ENCODE results near the gene PCDHA8.
A peak's percentile ranks its signal among the peaks of the same experiment; 100 is the strongest.
"Not testable (repeated sequence)": the region's sequence is repeated elsewhere in the genome, so short reads cannot be mapped to it uniquely, and the experiment has no call there.

Gene PCDHA8

DNA sequence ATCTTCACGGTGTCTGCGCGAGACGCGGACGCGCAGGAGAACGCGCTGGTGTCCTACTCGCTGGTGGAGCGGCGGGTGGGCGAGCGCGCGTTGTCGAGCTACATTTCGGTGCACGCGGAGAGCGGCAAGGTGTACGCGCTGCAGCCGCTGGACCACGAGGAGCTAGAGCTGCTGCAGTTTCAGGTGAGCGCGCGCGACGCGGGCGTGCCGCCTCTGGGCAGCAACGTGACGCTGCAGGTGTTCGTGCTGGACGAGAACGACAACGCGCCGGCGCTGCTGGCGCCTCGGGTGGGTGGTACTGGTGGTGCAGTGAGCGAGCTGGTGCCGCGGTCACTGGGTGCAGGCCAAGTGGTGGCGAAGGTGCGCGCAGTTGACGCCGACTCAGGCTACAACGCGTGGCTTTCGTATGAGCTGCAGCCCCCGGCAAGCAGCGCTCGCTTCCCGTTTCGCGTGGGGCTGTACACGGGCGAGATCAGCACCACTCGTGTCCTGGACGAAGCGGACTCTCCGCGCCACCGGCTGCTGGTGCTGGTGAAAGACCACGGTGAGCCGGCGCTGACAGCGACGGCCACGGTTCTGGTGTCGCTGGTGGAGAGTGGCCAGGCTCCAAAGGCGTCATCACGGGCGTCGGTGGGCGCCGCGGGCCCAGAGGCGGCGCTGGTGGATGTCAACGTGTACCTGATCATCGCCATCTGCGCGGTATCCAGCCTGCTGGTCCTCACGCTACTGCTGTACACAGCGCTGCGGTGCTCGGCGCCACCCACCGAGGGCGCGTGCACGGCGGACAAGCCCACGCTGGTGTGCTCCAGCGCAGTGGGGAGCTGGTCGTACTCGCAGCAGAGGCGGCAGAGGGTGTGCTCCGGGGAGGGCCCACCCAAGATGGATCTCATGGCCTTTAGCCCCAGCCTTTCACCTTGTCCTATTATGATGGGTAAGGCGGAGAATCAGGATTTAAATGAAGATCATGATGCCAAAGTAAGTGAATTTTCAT is 11.2 kb upstream of the PCDHA8 start:
- not testable (repeated sequence) for DNase-seq

GRCh38 chr5:140833993-140834392 is 7.0 kb upstream of the PCDHA8 start, which contains the start of gene PCDHA7:
PCDHA7 (plus strand) TSS chr5:140834269; CDS start chr5:140834384, 115 bp downstream.
- DNase-seq = peak; percentile 20

- DNase-seq = not testable (repeated sequence)
These were observed 6.5 kb upstream of the PCDHA8 start for GRCh38 chr5:140834439-140835008.

DNA sequence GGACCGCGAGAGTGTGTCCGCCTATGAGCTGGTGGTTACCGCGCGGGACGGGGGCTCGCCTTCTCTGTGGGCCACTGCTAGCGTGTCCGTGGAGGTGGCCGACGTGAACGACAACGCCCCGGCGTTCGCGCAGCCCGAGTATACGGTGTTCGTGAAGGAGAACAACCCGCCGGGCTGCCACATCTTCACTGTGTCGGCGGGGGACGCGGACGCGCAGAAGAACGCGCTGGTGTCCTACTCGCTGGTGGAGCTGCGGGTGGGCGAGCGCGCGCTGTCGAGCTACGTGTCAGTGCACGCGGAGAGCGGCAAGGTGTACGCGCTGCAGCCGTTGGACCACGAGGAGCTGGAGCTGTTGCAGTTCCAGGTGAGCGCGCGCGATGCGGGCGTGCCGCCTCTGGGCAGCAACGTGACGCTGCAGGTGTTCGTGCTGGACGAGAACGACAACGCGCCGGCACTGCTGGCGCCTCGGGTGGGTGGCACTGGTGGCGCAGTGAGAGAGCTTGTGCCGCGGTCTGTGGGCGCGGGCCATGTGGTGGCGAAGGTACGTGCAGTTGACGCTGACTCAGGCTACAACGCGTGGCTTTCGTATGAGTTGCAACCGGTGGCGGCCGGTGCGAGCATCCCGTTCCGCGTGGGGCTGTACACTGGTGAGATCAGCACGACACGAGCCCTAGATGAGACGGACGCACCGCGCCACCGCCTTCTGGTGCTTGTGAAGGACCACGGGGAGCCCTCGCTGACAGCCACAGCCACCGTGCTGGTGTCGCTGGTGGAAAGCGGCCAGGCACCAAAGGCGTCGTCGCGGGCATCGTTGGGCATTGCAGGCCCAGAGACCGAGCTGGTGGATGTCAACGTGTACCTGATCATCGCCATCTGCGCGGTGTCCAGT is 5.1 kb upstream of the PCDHA8 start:
- DNase-seq = no peak

GRCh38 chr5:140842798-140843733 is 2.1 kb downstream of the PCDHA8 start:
- no peak for DNase-seq

GRCh38 chr5:140848139-140849102 is 7.4 kb downstream of the PCDHA8 start, which contains the start of gene PCDHA9:
PCDHA9 (plus strand) TSS chr5:140848382; CDS start chr5:140848496, 114 bp downstream.
- not testable (repeated sequence) for DNase-seq

DNA sequence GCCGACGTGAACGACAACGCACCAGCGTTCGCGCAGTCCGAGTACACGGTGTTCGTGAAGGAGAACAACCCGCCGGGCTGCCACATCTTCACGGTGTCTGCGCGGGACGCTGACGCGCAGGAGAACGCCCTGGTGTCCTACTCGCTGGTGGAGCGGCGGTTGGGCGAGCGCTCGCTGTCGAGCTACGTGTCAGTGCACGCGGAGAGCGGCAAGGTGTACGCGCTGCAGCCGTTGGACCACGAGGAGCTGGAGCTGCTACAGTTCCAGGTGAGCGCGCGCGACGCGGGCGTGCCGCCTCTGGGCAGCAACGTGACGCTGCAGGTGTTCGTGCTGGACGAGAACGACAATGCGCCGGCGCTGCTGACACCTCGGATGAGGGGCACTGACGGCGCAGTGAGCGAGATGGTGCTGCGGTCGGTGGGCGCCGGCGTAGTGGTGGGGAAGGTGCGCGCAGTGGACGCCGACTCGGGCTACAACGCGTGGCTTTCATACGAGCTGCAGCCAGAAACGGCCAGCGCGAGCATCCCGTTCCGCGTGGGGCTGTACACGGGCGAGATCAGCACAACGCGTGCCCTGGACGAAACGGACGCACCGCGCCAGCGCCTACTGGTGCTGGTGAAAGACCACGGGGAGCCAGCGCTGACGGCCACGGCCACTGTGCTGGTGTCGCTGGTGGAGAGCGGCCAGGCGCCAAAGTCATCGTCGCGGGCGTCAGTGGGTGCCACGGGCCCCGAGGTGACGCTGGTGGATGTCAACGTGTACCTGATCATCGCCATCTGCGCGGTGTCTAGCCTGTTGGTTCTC is 9.0 kb downstream of the PCDHA8 start:
- not testable (repeated sequence) for DNase-seq

DNA sequence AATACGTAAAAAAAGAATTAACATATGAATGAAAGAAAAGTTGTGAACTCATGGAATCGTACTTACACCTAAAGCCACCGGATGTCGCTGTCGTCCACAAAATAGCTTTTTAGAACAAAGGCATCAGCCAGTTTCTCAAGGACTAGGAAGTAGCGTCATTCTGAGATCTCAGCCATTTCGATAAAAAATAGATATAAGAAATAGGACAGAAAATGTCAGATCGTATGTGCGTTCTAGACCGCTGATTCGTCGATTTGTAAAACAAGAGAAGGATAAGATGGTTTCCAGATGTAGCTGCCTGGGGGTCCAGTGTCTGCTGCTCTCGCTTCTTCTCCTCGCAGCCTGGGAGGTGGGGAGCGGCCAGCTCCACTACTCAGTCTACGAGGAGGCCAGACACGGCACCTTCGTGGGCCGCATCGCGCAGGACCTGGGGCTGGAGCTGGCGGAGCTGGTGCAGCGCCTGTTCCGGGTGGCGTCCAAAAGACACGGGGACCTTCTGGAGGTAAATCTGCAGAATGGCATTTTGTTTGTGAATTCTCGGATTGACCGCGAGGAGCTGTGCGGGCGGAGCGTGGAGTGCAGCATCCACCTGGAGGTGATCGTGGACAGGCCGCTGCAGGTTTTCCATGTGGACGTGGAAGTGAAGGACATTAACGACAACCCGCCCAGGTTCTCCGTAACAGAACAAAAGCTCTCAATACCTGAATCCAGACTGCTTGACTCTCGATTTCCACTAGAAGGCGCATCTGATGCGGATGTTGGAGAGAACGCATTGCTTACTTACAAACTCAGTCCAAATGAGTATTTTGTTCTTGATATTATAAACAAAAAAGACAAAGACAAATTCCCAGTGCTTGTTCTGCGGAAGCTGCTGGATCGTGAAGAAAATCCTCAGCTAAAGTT is 15.0 kb downstream of the PCDHA8 start, which contains the start of gene PCDHA10:
PCDHA10 (plus strand) TSS at position 126 of the 903 bp plus-strand sequence; CDS start at position 278, 152 bp downstream.
- DNase-seq = no peak

DNA sequence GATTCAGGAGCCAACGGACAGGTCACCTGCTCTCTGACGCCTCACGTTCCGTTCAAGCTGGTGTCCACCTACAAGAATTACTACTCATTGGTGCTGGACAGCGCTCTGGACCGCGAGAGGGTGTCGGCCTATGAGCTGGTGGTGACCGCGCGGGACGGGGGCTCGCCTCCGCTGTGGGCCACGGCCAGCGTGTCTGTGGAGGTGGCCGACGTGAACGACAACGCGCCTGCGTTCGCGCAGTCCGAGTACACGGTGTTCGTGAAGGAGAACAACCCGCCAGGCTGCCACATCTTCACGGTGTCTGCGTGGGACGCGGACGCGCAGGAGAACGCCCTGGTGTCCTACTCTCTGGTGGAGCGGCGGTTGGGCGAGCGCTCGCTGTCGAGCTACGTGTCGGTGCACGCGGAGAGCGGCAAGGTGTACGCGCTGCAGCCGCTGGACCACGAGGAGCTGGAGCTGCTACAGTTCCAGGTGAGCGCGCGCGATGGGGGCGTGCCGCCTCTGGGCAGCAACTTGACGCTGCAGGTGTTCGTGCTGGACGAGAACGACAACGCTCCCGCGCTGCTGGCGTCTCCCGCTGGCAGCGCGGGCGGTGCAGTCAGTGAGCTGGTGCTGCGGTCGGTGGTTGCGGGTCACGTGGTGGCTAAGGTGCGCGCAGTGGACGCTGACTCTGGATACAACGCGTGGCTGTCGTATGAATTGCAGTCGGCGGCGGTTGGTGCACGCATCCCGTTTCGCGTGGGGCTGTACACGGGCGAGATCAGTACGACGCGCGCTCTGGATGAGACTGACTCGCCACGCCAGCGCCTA is 16.4 kb downstream of the PCDHA8 start:
- DNase-seq = no peak

DNA sequence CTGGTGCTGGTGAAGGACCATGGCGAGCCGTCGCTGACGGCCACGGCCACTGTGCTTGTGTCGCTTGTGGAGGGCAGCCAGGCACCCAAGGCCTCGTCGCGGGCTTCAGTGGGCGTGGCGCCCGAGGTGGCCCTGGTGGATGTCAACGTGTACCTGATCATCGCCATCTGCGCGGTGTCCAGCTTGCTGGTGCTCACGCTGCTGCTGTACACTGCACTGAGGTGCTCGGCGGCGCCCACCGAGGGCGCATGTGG is 16.9 kb downstream of the PCDHA8 start:
- no peak for DNase-seq

- no peak for DNase-seq
These were observed 21.7 kb downstream of the PCDHA8 start for GRCh38 chr5:140862441-140863295.

DNA sequence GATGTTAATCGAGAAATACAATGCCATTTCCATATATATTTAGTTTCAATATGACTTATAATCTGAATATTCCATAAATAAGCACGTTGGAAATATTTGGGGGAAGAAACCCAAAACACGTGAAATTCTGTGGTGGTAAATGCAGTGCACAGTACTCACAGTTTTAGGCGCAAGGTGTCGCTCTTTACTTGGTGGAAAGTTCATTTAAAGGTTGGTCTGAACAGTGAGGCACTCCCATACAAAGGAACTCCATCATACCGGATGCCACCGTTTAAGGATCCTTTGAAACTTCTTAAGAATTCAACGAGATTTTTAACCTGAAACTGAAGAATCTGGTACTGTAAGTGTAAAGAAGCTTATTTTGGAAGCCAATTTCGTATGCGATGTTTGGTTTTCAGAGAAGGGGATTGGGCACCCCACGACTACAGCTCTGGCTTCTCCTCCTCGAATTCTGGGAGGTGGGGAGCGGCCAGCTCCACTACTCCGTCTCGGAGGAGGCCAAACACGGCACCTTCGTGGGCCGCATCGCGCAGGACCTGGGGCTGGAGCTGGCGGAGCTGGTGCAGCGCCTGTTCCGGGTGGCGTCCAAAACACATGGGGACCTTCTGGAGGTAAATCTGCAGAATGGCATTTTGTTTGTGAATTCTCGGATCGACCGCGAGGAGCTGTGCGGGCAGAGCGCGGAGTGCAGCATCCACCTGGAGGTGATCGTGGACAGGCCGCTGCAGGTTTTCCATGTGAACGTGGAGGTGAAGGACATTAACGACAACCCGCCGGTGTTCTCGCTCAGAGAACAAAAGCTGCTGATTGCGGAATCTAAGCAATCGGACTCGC is 28.0 kb downstream of the PCDHA8 start, which contains the start of gene PCDHA11:
PCDHA11 (plus strand) TSS at position 237 of the 834 bp plus-strand sequence; CDS start at position 384, 147 bp downstream.
- DNase-seq = no peak

GRCh38 chr5:140869555-140869886 is 28.5 kb downstream of the PCDHA8 start:
- DNase-seq = no peak

- DNase-seq = no peak
These were observed 29.5 kb downstream of the PCDHA8 start for GRCh38 chr5:140870221-140871201.

All from fibroblast of skin of right biceps (primary cell).